Brain microvascular endothelial cell (primary cell): ENCODE data around the gene CHCT1.
A peak's percentile ranks its signal among the peaks of the same experiment; 100 is the strongest.

Experiments used
- DNase-seq: peaks from one replicate; pipeline ENCODE4 v3.0.0-alpha.2; 2020
- H3K27ac ChIP-seq: fragments of 250-450 bp; sonication (Bioruptor Pico); 2 replicates; pipeline ENCODE4 v1.5.1; 2020; ENCODE audit warnings: mild to moderate bottlenecking, moderate library complexity
- H3K27me3 ChIP-seq: fragments of 250-450 bp; sonication (Bioruptor Pico); replicated peaks from 2 replicates; pipeline ENCODE4 v1.5.1; 2020; ENCODE audit warnings: mild to moderate bottlenecking
- H3K36me3 ChIP-seq: fragments of 250-450 bp; sonication (Bioruptor Pico); replicated peaks from 2 replicates; pipeline ENCODE4 v1.5.1; 2020; ENCODE audit warnings: mild to moderate bottlenecking
- H3K4me3 ChIP-seq: 2 replicates; pipeline ENCODE4 v1.5.1; 2011; ENCODE audit warnings: low read depth, mild to moderate bottlenecking, control low read depth, low read length, moderate library complexity
- in situ Hi-C: cut with HindIII; loops from 2 replicates; pipeline ENCODE4 v1.10.0; 2017; ENCODE audit warnings: low sequenced_read_pairs, low pct_ligation_motif_present
- TF ChIP-seq, protein P1 (sequence below): IDR thresholded peaks from 2 replicates; pipeline ENCODE4 v1.5.1; 2011; ENCODE audit warnings: low read depth, mild to moderate bottlenecking, moderate library complexity, low read length, control low read depth, inconsistent platforms; ENCODE audit errors: missing control alignments

Gene CHCT1

DNA sequence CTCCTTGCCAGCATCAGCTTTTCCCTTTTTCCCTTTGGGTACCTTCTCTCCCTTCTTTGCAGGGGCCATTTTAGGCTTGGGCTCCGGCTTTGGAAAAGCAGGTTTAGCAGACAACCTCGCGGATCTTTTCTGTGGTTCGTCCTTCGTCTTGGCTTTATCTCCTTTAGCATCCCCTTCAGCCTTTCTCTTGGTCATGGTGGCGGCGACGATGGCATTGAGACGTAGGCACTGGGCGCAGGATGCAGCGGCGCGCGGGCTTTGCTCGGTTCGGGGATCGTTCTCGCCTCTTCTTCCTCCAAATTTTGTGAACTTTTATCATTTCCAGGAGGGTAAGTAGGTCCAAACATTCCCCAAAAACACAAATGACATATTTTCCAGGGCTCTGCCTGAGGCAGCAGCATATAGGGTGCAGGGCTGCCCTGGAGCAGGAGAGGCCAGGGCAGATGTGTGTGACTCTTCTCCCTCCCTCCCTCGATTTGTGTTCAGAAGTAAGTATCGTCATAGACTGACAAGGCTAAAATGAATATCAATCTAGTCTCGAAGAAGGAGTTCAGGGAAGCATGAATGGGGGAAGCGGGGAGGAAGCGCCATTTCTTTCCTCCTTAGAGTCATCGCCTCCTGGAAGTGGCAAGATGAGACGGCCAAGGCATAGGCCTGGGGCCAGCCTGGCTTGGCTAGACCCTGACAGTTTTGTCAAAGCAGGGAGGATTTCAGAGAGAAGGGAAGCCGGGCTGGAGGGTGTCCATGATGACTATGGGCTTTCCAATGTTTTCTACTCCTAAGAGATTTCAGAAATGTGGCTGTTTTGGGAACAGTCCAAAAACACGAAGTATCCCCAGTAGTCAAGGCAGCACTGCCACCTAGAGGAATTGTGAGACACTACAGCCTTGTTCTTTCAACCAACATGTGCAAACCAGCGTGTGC lies 13.2 kb downstream of the CHCT1 start:
- in situ Hi-C loops: no loop called here
- peak; percentile 84 for DNase-seq
- TF ChIP-seq, protein P1, sequence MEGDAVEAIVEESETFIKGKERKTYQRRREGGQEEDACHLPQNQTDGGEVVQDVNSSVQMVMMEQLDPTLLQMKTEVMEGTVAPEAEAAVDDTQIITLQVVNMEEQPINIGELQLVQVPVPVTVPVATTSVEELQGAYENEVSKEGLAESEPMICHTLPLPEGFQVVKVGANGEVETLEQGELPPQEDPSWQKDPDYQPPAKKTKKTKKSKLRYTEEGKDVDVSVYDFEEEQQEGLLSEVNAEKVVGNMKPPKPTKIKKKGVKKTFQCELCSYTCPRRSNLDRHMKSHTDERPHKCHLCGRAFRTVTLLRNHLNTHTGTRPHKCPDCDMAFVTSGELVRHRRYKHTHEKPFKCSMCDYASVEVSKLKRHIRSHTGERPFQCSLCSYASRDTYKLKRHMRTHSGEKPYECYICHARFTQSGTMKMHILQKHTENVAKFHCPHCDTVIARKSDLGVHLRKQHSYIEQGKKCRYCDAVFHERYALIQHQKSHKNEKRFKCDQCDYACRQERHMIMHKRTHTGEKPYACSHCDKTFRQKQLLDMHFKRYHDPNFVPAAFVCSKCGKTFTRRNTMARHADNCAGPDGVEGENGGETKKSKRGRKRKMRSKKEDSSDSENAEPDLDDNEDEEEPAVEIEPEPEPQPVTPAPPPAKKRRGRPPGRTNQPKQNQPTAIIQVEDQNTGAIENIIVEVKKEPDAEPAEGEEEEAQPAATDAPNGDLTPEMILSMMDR: peak; percentile 92
- Histone ChIP-seq H3K4me3 (no peak overlapping the region), H3K27me3 (no peaks in the 10 kb centered on the region), H3K27ac (no peak overlapping the region), H3K36me3 (no peaks in the 10 kb centered on the region)

DNA sequence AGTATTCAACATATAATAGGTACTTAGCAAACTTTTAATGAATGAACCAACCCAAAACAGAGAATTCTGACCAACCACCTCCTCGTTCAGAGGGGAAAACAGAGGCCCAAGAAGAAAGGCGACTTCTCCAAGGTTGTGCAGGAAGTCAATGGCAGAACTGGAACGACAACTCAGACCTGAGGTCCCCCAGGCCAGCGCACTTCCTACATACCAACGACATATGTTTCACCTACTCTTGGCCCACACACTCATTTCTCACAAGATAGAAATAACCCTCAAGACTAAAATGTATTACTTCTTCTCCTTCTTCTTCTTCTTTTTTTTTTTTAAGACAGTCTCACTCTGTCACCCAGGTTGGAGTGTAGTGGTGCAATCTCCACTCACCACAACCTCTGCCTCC lies 14.4 kb downstream of the CHCT1 start:
- TF ChIP-seq, protein P1: no peak
- H3K27me3 ChIP-seq: no peaks in the 10 kb centered on the region
- H3K4me3 ChIP-seq: no peak overlapping the region
- in situ Hi-C loops: no loop called here
- H3K36me3 ChIP-seq: no peaks in the 10 kb centered on the region
- no peak for DNase-seq
- H3K27ac ChIP-seq: no peak overlapping the region

DNA sequence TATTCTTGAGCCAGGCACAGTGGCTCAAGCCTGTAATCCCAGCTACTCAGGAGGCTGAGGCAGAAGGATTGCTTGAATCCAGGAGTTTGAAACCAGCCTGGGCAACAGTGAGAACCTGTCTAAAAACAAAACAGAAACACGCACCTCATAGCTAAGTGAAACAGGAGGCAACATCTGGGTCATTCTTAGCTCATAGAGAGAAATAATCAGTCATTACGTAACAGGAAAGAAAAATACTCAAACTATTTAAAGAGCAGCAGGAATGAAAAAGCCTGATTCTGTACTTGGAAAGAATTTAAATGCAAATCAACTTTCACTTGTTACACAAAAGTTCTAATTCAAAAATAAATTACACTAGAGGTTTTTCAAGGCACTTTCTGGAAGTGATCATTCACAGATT lies 17.2 kb downstream of the CHCT1 start:
- Histone ChIP-seq H3K27ac (no peak overlapping the region), H3K27me3 (no peaks in the 10 kb centered on the region), H3K36me3 (no peaks in the 10 kb centered on the region), H3K4me3 (no peak overlapping the region)
- TF ChIP-seq, protein P1: no peak
- in situ Hi-C loops: no loop called here
- no peak for DNase-seq

DNA sequence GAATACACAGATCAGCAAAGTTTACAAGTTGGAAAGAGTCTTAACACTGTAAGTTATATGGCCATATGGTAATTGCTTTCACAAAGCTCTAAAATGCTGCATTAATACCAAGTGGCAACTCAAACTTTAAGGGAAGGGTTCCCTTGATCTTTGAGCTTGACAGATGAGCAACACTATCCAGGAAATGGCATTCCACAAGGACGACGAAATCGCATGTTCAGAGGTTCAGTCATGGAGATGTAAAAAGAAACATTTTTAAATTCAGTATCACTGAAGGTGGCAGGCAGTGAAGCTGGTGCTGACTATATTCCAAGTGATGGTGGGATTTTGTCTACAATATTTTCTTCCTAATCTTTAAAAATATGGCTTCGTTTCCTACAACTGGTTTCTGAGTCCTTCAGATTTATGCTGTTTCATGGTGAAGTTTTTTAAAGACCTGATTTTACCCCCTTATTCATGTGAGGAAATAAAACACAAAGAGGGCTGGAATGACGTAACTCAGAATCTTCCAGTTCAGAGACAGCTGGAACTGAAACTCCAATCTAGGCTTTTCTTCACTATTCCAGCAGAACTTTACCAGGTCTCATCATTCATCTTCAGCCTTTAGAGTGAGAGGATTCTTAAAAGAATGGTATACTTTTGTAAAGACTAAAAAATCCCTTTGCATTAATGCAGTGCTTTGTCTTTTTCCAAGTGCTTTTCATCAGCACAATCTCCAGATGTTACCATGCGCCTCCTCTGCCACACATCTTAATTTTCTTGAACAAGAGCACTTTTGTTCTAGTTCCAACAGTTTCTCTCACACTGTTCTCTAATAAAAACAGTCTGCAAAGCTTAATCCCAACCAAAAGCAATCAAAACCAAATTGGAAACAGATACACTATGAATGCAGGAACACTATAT lies 20.2 kb downstream of the CHCT1 start:
- Histone ChIP-seq H3K27ac (no peak overlapping the region), H3K4me3 (no peak overlapping the region), H3K36me3 (peaks cover 10% of the 10 kb centered on the region), H3K27me3 (no peaks in the 10 kb centered on the region)
- TF ChIP-seq, protein P1: no peak
- in situ Hi-C loops: no loop called here
- peak; percentile 38 for DNase-seq

DNA sequence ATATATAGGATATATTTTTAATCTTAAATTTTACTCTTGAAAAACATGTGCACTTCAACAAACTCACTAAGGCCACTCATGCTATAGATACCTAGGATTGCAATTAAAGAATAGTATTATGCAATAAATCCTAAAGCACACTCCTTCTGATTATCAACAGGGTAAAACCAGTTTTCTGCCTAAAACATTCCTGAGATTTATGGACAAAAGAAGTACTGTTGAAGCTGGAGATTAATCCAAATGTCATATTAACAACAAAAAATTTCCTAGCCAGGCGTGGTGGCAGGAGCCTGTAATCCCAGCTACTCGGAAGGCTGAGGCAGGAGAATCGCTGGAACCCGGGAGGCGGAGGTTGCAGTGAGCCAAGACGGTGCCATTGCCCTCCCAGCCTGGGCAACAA lies 21.4 kb downstream of the CHCT1 start:
- H3K36me3 ChIP-seq: peaks cover 15% of the 10 kb centered on the region
- no peak for DNase-seq

More for the DNA sequence above, 21.4 kb downstream of the CHCT1 start:
- Histone ChIP-seq H3K27me3 (no peaks in the 10 kb centered on the region), H3K27ac (no peak overlapping the region), H3K4me3 (no peak overlapping the region)
- in situ Hi-C loops: no loop called here
- TF ChIP-seq, protein P1: no peak
